HepG2 (cell line): ENCODE measurements around the gene GAL3ST1. TPM values are rescaled to one million over a fixed set of nuclear protein-coding genes. Genes with fewer than 3 reads are reported as not detected.
A peak's percentile ranks its signal among the peaks of the same experiment; 100 is the strongest.

ENCODE experiments used
- CREM ChIP-seq, 2 experiments: sonication (generic) in 1 of 2; formaldehyde crosslinking in 1 of 2; IDR thresholded peaks; 2 replicates each; pipeline versions ENCODE4 v1.4.0 to v1.6.1; 2016 to 2020; ENCODE audit warnings: antibody characterized with exemption in 1 of 2, mild to moderate bottlenecking in 1 of 2, missing genetic modification reagents in 1 of 2
- DNMT3B ChIP-seq: conservative IDR thresholded peaks from 2 replicates; pipeline ENCODE4 v1.6.1; 2016; ENCODE audit warnings: missing biosample characterization, control low read depth
- HOXA9 ChIP-seq: sonication (generic); formaldehyde crosslinking; IDR thresholded peaks from 2 replicates; pipeline ENCODE4 v1.8.1; 2022; ENCODE audit warnings: missing genetic modification reagents, mild to moderate bottlenecking, moderate library complexity, borderline replicate concordance
- MXI1 ChIP-seq: IDR thresholded peaks from 3 replicates; pipeline ENCODE4 v1.6.1; 2012; ENCODE audit warnings: low read depth, low read length, inconsistent platforms, borderline replicate concordance
- SP4 ChIP-seq: sonication (generic); formaldehyde crosslinking; IDR thresholded peaks from 2 replicates; pipeline ENCODE4 v1.8.1; 2023; ENCODE audit warnings: mild to moderate bottlenecking, missing genetic modification reagents
- ZFX ChIP-seq: sonication (generic); formaldehyde crosslinking; IDR thresholded peaks from 2 replicates; pipeline ENCODE4 v1.4.0; 2020; ENCODE audit warnings: mild to moderate bottlenecking, low read depth, missing genetic modification reagents, moderate library complexity
- ZKSCAN8 ChIP-seq: IDR thresholded peaks from 2 replicates; pipeline ENCODE4 v1.6.1; 2016; ENCODE audit warnings: borderline replicate concordance, missing genetic modification reagents, missing compliant biosample characterization
- ZNF292 ChIP-seq: sonication (generic); formaldehyde crosslinking; IDR thresholded peaks from 2 replicates; pipeline ENCODE4 v1.8.1; 2022; ENCODE audit warnings: mild to moderate bottlenecking, low read depth, missing genetic modification reagents, borderline replicate concordance
- ZNF468 ChIP-seq: sonication (generic); formaldehyde crosslinking; IDR thresholded peaks from 2 replicates; pipeline ENCODE4 v1.8.0; 2022; ENCODE audit warnings: mild to moderate bottlenecking, moderate library complexity, missing genetic modification reagents
- ZNF605 ChIP-seq: sonication (generic); formaldehyde crosslinking; IDR thresholded peaks from 2 replicates; pipeline ENCODE4 v1.8.0; 2022; ENCODE audit warnings: mild to moderate bottlenecking, missing genetic modification reagents
- ZNF782 ChIP-seq: sonication (generic); formaldehyde crosslinking; IDR thresholded peaks from 2 replicates; pipeline ENCODE4 v1.4.0; 2020; ENCODE audit warnings: missing genetic modification reagents, mild to moderate bottlenecking, borderline replicate concordance
- polyA plus RNA-seq, 8 experiments: library from polyadenylated mRNA; depleted of rRNA in 3 of 8; stranded (reverse) in 7 of 8; unstranded in 1 of 8; fragments of >200 nt; fragmentation: Illumina TruSeq in 4 of 8; extraction: Trizol in 4 of 8; gene quantifications; 2 replicates each; pipeline versions ENCODE4 v1.2.1 to v1.2.3, GENCODE V29; 2011 to 2016; ENCODE audit warnings: low read depth in 4 of 8, missing spikeins in 1 of 8, mixed read lengths in 1 of 8; ENCODE audit not compliant: insufficient read depth in 1 of 8
- total RNA-seq, 5 experiments: library from RNA; depleted of rRNA; stranded (reverse); fragments of >200 nt; fragmentation: Illumina TruSeq; extraction: Trizol; gene quantifications; 2 replicates each; pipeline ENCODE4 v1.2.3, GENCODE V29; 2016; ENCODE audit warnings: low read depth in 1 of 5
- TF ChIP-seq, protein P1 (sequence below): IDR thresholded peaks from 2 replicates; pipeline ENCODE4 v1.6.1; 2016
- TF ChIP-seq, protein P2 (sequence below): IDR thresholded peaks from 2 replicates; pipeline ENCODE4 v1.6.1; 2012; ENCODE audit warnings: low read depth, low read length, improper control_type of control experiment
- TF ChIP-seq, protein P3 (sequence below): sonication (generic); formaldehyde crosslinking; IDR thresholded peaks from 2 replicates; pipeline ENCODE4 v1.4.0; 2020; ENCODE audit warnings: mild to moderate bottlenecking, missing genetic modification reagents
- TF ChIP-seq, protein P4 (sequence below): sonication (generic); formaldehyde crosslinking; IDR thresholded peaks from 2 replicates; pipeline ENCODE4 v1.4.0; 2020; ENCODE audit warnings: missing genetic modification reagents
- TF ChIP-seq, protein P5 (sequence below): sonication (generic); formaldehyde crosslinking; IDR thresholded peaks from 2 replicates; pipeline ENCODE4 v1.5.0; 2020; ENCODE audit warnings: mild to moderate bottlenecking, missing genetic modification reagents
- TF ChIP-seq, protein P6 (sequence below): sonication (generic); formaldehyde crosslinking; IDR thresholded peaks from 2 replicates; pipeline ENCODE4 v1.5.1; 2020; ENCODE audit warnings: mild to moderate bottlenecking, missing genetic modification reagents, moderate library complexity

GAL3ST1 gene
- total and polyA plus RNA-seq, 2 of the 13 experiments (the other 11 are each of a cell fraction or from before 2014, with no cell fraction given): 4.4 to 14.7 TPM

DNA sequence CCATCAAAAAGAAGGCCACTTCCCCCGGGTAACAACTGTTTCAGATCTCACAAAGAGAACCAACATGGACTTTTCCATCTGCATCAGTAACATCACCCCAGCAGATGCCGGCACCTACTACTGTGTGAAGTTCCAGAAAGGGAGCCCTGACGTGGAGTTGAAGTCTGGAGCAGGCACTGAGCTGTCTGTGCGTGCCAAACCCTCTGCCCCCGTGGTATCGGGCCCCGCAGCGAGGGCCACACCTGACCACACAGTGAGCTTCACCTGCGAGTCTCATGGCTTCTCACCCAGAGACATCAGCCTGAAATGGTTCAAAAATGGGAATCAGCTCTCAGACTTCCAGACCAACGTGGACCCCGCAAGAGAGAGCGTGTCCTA is 31.7 kb downstream of the GAL3ST1 start (continued):
- TF ChIP-seq, protein P1, sequence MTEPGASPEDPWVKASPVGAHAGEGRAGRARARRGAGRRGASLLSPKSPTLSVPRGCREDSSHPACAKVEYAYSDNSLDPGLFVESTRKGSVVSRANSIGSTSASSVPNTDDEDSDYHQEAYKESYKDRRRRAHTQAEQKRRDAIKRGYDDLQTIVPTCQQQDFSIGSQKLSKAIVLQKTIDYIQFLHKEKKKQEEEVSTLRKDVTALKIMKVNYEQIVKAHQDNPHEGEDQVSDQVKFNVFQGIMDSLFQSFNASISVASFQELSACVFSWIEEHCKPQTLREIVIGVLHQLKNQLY (CRISPR knock-in tag): no peak
- no peak for TF ChIP-seq ZNF468 (CRISPR knock-in tag)
- TF ChIP-seq, protein P2, sequence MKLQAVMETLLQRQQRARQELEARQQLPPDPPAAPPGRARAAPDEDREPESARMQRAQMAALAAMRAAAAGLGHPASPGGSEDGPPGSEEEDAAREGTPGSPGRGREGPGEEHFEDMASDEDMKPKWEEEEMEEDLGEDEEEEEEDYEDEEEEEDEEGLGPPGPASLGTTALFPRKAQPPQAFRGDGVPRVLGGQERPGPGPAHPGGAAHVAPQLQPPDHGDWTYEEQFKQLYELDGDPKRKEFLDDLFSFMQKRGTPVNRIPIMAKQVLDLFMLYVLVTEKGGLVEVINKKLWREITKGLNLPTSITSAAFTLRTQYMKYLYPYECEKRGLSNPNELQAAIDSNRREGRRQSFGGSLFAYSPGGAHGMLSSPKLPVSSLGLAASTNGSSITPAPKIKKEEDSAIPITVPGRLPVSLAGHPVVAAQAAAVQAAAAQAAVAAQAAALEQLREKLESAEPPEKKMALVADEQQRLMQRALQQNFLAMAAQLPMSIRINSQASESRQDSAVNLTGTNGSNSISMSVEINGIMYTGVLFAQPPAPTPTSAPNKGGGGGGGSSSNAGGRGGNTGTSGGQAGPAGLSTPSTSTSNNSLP: no peak
- TF ChIP-seq CREM (IDR thresholded peaks at IDR 0.05): no peak
- TF ChIP-seq CREM (CRISPR knock-in tag; IDR thresholded peaks at IDR 0.05): no peak
- TF ChIP-seq HOXA9 (CRISPR knock-in tag): no peak
- TF ChIP-seq, protein P3, sequence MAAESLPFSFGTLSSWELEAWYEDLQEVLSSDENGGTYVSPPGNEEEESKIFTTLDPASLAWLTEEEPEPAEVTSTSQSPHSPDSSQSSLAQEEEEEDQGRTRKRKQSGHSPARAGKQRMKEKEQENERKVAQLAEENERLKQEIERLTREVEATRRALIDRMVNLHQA (CRISPR knock-in tag): no peak
- TF ChIP-seq, protein P4, sequence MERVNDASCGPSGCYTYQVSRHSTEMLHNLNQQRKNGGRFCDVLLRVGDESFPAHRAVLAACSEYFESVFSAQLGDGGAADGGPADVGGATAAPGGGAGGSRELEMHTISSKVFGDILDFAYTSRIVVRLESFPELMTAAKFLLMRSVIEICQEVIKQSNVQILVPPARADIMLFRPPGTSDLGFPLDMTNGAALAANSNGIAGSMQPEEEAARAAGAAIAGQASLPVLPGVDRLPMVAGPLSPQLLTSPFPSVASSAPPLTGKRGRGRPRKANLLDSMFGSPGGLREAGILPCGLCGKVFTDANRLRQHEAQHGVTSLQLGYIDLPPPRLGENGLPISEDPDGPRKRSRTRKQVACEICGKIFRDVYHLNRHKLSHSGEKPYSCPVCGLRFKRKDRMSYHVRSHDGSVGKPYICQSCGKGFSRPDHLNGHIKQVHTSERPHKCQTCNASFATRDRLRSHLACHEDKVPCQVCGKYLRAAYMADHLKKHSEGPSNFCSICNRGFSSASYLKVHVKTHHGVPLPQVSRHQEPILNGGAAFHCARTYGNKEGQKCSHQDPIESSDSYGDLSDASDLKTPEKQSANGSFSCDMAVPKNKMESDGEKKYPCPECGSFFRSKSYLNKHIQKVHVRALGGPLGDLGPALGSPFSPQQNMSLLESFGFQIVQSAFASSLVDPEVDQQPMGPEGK (CRISPR knock-in tag): no peak
- 0 out of 2 replicates have a peak, but pooled peaks have one; percentile 3 for TF ChIP-seq ZNF292 (CRISPR knock-in tag)
- TF ChIP-seq, protein P5, sequence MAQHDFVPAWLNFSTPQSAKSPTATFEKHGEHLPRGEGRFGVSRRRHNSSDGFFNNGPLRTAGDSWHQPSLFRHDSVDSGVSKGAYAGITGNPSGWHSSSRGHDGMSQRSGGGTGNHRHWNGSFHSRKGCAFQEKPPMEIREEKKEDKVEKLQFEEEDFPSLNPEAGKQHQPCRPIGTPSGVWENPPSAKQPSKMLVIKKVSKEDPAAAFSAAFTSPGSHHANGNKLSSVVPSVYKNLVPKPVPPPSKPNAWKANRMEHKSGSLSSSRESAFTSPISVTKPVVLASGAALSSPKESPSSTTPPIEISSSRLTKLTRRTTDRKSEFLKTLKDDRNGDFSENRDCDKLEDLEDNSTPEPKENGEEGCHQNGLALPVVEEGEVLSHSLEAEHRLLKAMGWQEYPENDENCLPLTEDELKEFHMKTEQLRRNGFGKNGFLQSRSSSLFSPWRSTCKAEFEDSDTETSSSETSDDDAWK (CRISPR knock-in tag): no peak
- no peak for TF ChIP-seq DNMT3B (CRISPR knock-in tag)
- TF ChIP-seq ZNF605 (CRISPR knock-in tag): no peak
- TF ChIP-seq ZNF782 (CRISPR knock-in tag): no peak
- TF ChIP-seq, protein P6, sequence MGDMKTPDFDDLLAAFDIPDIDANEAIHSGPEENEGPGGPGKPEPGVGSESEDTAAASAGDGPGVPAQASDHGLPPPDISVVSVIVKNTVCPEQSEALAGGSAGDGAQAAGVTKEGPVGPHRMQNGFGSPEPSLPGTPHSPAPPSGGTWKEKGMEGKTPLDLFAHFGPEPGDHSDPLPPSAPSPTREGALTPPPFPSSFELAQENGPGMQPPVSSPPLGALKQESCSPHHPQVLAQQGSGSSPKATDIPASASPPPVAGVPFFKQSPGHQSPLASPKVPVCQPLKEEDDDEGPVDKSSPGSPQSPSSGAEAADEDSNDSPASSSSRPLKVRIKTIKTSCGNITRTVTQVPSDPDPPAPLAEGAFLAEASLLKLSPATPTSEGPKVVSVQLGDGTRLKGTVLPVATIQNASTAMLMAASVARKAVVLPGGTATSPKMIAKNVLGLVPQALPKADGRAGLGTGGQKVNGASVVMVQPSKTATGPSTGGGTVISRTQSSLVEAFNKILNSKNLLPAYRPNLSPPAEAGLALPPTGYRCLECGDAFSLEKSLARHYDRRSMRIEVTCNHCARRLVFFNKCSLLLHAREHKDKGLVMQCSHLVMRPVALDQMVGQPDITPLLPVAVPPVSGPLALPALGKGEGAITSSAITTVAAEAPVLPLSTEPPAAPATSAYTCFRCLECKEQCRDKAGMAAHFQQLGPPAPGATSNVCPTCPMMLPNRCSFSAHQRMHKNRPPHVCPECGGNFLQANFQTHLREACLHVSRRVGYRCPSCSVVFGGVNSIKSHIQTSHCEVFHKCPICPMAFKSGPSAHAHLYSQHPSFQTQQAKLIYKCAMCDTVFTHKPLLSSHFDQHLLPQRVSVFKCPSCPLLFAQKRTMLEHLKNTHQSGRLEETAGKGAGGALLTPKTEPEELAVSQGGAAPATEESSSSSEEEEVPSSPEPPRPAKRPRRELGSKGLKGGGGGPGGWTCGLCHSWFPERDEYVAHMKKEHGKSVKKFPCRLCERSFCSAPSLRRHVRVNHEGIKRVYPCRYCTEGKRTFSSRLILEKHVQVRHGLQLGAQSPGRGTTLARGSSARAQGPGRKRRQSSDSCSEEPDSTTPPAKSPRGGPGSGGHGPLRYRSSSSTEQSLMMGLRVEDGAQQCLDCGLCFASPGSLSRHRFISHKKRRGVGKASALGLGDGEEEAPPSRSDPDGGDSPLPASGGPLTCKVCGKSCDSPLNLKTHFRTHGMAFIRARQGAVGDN (CRISPR knock-in tag): peak; percentile 3; the same call in 1 of the 2 replicates
- TF ChIP-seq SP4: no peak
- TF ChIP-seq ZKSCAN8: no peak
- no peak for TF ChIP-seq MXI1
- peak; percentile 36; the same call in 1 of the 2 replicates for TF ChIP-seq ZFX (CRISPR knock-in tag)
